K562 (cell line): ENCODE measurements around the gene OPA3. TPM values are rescaled to one million over a fixed set of nuclear protein-coding genes. Genes with fewer than 3 reads are reported as not detected.
A peak's percentile ranks its signal among the peaks of the same experiment; 100 is the strongest.

ENCODE experiments used
- AFF1 ChIP-seq, 2 experiments: fragments of 450-650 bp; IDR thresholded peaks; 2 replicates each; pipeline ENCODE4 v1.6.1; 2018; ENCODE audit warnings: mild to moderate bottlenecking in 2 of 2, low read depth in 1 of 2; ENCODE audit not compliant: partially characterized antibody in 2 of 2
- BRF1 ChIP-seq: IDR thresholded peaks from 3 replicates; pipeline ENCODE4 v1.6.1; 2011; ENCODE audit warnings: borderline replicate concordance, mild to moderate bottlenecking; ENCODE audit not compliant: insufficient read length; ENCODE audit errors: extremely low read depth
- CBFA2T3 ChIP-seq: fragments of 450-650 bp; IDR thresholded peaks from 2 replicates; pipeline ENCODE4 v1.6.1; 2017
- CCAR2 ChIP-seq: fragments of 200-400 bp; formaldehyde crosslinking; IDR thresholded peaks from 2 replicates; pipeline ENCODE4 v1.6.1; 2017; ENCODE audit warnings: mild to moderate bottlenecking, low read depth, low read length
- EWSR1 ChIP-seq: fragments of 450-650 bp; IDR thresholded peaks from 2 replicates; pipeline ENCODE4 v1.6.1; 2018; ENCODE audit warnings: borderline replicate concordance, mild to moderate bottlenecking, low read depth, moderate library complexity; ENCODE audit not compliant: partially characterized antibody
- FOSL1 ChIP-seq: fragments of 200-800 bp; sonication (Bioruptor generic); conservative IDR thresholded peaks from 2 replicates; pipeline ENCODE4 v1.6.1; 2016; ENCODE audit warnings: missing genetic modification characterization, missing compliant biosample characterization
- HDGF ChIP-seq: fragments of 450-650 bp; IDR thresholded peaks from 2 replicates; pipeline ENCODE4 v1.6.1; 2016
- HNRNPLL ChIP-seq: fragments of 200-400 bp; formaldehyde crosslinking; IDR thresholded peaks from 2 replicates; pipeline ENCODE4 v1.6.1; 2017; ENCODE audit warnings: low read length, low read depth, mild to moderate bottlenecking; ENCODE audit not compliant: poor library complexity, severe bottlenecking
- MBD1 ChIP-seq: fragments of 250-450 bp; sonication (Bioruptor Pico); IDR thresholded peaks from 2 replicates; pipeline ENCODE4 v1.8.0; 2022; ENCODE audit warnings: inconsistent platforms
- MYNN ChIP-seq, 2 experiments: sonication (generic); formaldehyde crosslinking in 1 of 2; IDR thresholded peaks; 2 replicates each; pipeline versions ENCODE4 v1.5.0 to v1.6.1; 2016 to 2020; ENCODE audit warnings: antibody characterized with exemption in 1 of 2, missing genetic modification reagents in 1 of 2
- NCOA2 ChIP-seq, 2 experiments: fragments of 450-650 bp; IDR thresholded peaks; 2 replicates each; pipeline ENCODE4 v1.6.1; 2018; ENCODE audit warnings: mild to moderate bottlenecking in 2 of 2, moderate library complexity in 1 of 2; ENCODE audit not compliant: partially characterized antibody in 2 of 2
- RFX7 ChIP-seq: fragments of 250-450 bp; sonication (Bioruptor Pico); IDR thresholded peaks from 2 replicates; pipeline ENCODE4 v1.5.1; 2021; ENCODE audit warnings: mild to moderate bottlenecking
- ZNF124 ChIP-seq: sonication (generic); formaldehyde crosslinking; IDR thresholded peaks from 2 replicates; pipeline ENCODE4 v1.8.1; 2022; ENCODE audit warnings: missing genetic modification reagents
- polyA plus RNA-seq, 8 experiments: library from polyadenylated mRNA; depleted of rRNA in 4 of 8; stranded (reverse) in 5 of 8; unstranded in 3 of 8; fragments of >200 nt; fragmentation: Nextera tagmentation in 2 of 8; fragmentation: Illumina TruSeq in 1 of 8; extraction: Ambion mirVana in 2 of 8; extraction: Trizol in 1 of 8; gene quantifications; 2 replicates each; pipeline versions ENCODE4 v1.2.1 to v1.2.3, GENCODE V29; 2011 to 2014; ENCODE audit warnings: inconsistent platforms in 1 of 8, missing spikeins in 1 of 8
- total RNA-seq, 7 experiments: library from RNA; depleted of rRNA in 6 of 7; stranded (reverse); fragments of >200 nt in 6 of 7; fragmentation: Illumina TruSeq in 2 of 7; extraction: Trizol in 2 of 7; gene quantifications; 2 replicates each; pipeline versions ENCODE4 v1.2.1 to v1.2.3, GENCODE V29; 2011 to 2021; ENCODE audit warnings: low replicate concordance in 1 of 7
- TF ChIP-seq, protein P1 (sequence below), 2 experiments: fragments of 450-650 bp; conservative IDR thresholded peaks; 2 replicates each; pipeline ENCODE4 v1.6.1; 2017; ENCODE audit warnings: mild to moderate bottlenecking in 2 of 2, moderate library complexity in 2 of 2
- TF ChIP-seq, protein P2 (sequence below): fragments of 250-450 bp; sonication (Bioruptor Pico); IDR thresholded peaks from 2 replicates; pipeline ENCODE4 v1.5.0; 2020; ENCODE audit warnings: mild to moderate bottlenecking, borderline replicate concordance
- TF ChIP-seq, protein P3 (sequence below): IDR thresholded peaks from 2 replicates; pipeline ENCODE4 v1.6.1; 2012; ENCODE audit warnings: low read depth, low read length, improper control_type of control experiment, borderline replicate concordance

The OPA3 gene
- total and polyA plus RNA-seq, 9 of the 15 experiments (the other 6 are each of a cell fraction or from before 2014, with no cell fraction given) = 1.4 to 18.8 (median 9.0) TPM

GRCh38 chr19:45515081-45515624, 69.4 kb downstream of the OPA3 start (continued):
- TF ChIP-seq, protein P1, sequence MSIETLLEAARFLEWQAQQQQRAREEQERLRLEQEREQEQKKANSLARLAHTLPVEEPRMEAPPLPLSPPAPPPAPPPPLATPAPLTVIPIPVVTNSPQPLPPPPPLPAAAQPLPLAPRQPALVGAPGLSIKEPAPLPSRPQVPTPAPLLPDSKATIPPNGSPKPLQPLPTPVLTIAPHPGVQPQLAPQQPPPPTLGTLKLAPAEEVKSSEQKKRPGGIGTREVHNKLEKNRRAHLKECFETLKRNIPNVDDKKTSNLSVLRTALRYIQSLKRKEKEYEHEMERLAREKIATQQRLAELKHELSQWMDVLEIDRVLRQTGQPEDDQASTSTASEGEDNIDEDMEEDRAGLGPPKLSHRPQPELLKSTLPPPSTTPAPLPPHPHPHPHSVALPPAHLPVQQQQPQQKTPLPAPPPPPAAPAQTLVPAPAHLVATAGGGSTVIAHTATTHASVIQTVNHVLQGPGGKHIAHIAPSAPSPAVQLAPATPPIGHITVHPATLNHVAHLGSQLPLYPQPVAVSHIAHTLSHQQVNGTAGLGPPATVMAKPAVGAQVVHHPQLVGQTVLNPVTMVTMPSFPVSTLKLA (conservative IDR thresholded peaks at IDR 0.05) = no peak
- TF ChIP-seq BRF1 (no peak), CBFA2T3 (no peak), HDGF (no peak), ZNF124 (CRISPR knock-in tag) (no peak), NCOA2 (IDR thresholded peaks at IDR 0.05; ENCODE audit: partially characterized antibody in 2 of 2) (no peak), HNRNPLL (no peak), CCAR2 (no peak), MYNN (IDR thresholded peaks at IDR 0.05) (peak; percentile 26; the same call in 1 of the 2 replicates), MYNN (CRISPR knock-in tag; IDR thresholded peaks at IDR 0.05) (no peak), FOSL1 (tag) (peak; percentile 36; the same call in 1 of the 2 replicates), AFF1 (IDR thresholded peaks at IDR 0.05; ENCODE audit: low read depth in 1 of 2, partially characterized antibody in 2 of 2) (peak in 1 of 2 experiments; percentile 25), MBD1 (CRISPR knock-in tag) (no peak), RFX7 (no peak), EWSR1 (no peak)
- TF ChIP-seq, protein P2, sequence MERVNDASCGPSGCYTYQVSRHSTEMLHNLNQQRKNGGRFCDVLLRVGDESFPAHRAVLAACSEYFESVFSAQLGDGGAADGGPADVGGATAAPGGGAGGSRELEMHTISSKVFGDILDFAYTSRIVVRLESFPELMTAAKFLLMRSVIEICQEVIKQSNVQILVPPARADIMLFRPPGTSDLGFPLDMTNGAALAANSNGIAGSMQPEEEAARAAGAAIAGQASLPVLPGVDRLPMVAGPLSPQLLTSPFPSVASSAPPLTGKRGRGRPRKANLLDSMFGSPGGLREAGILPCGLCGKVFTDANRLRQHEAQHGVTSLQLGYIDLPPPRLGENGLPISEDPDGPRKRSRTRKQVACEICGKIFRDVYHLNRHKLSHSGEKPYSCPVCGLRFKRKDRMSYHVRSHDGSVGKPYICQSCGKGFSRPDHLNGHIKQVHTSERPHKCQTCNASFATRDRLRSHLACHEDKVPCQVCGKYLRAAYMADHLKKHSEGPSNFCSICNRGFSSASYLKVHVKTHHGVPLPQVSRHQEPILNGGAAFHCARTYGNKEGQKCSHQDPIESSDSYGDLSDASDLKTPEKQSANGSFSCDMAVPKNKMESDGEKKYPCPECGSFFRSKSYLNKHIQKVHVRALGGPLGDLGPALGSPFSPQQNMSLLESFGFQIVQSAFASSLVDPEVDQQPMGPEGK (CRISPR knock-in tag) = no peak
- TF ChIP-seq, protein P3, sequence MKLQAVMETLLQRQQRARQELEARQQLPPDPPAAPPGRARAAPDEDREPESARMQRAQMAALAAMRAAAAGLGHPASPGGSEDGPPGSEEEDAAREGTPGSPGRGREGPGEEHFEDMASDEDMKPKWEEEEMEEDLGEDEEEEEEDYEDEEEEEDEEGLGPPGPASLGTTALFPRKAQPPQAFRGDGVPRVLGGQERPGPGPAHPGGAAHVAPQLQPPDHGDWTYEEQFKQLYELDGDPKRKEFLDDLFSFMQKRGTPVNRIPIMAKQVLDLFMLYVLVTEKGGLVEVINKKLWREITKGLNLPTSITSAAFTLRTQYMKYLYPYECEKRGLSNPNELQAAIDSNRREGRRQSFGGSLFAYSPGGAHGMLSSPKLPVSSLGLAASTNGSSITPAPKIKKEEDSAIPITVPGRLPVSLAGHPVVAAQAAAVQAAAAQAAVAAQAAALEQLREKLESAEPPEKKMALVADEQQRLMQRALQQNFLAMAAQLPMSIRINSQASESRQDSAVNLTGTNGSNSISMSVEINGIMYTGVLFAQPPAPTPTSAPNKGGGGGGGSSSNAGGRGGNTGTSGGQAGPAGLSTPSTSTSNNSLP = no peak
